HG03457 (cell line): ENCODE results near the gene PIK3R1.
"Not testable (repeated sequence)": the region's sequence is repeated elsewhere in the genome, so short reads cannot be mapped to it uniquely, and the experiment has no call there.

ENCODE experiments used
- ATAC-seq: cut with Tn5 transposase; IDR thresholded peaks from one replicate; pipeline ENCODE4 v1.9.1; 2021; ENCODE audit warnings: moderate number of reproducible peaks; ENCODE audit not compliant: unreplicated experiment

PIK3R1 gene

DNA sequence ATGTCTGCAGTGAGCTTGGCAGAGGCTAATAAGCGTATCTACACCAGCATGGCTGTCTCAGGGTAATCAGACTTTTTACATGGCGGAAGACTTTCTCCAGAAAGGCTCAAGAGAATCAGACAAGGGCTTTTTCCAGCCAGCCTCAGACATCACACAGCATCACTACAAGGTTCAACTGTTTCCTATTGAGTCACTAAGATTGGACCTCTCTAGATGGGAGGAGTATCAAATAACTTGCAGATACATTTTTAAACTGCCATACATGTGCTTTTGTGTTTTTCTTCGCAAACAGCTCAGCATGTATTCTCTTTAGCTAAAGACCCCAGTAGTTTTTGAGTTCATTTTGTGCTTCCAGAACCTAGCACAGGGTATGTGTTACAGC lies 22.9 kb upstream of the PIK3R1 start:
- ATAC-seq, result no peak

DNA sequence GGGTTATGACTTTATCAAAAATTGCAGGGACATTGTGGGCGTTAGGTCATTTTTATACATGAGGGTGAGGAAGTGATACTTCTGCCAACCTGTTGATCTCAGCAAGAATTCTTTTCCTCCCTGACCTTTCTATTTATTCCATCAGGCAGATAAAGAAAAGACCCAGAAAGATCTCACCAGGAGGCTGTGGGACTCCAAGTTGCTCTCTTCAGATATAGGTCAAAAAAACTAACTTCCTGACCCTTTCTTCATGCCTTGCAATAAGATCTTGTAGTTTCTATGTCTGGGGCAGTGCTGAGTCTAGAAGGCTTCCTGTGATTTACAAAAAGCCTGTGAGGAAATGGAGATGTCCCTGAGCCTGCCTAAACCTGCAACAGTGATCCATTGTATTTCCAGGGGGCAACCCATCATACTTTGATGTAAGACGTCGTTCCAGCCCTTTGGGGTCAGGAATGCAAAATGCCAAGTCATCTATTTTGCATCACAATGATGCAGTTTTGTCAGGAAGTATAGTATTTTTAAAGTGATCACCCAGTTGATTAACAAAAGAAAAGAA lies 22.0 kb upstream of the PIK3R1 start:
- ATAC-seq, result no peak

DNA sequence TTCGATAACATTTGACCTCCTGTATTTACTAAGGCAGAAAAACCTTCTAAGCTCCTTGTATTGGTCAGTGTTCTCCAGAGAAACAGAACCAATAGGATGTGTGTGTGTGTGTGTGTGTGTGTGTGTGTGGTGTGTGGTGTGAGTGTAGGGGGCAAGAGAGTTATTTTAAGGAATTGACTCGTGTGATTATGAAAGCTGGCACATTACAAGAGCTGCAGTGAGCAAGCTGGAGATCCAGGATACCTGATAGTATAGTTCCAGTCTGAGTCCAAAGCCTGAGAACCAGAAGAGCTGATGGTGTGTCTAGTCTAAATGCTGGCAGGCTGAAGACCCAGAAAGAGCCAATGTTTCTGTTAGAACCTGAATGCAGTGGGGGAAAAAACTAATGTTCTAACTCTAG lies 21.2 kb upstream of the PIK3R1 start:
- ATAC-seq, result no peak

DNA sequence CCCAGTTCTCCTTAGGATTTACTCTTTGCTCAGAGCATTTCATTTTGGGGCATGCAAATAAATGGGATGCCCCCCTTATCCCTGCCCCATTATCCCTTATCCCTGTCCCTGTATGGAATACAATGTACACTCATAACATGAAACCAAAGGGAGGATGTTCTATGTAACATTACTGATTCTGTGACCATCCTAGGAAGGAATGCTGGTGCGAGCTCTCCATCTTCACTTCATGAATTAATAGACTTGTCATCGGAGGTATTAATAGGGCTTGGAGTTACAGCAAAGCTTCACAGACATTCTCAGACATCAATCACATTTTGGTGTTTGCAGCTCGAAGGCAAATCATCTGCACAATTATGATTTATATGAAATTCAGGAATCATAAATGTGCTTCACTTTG lies 20.4 kb upstream of the PIK3R1 start:
- ATAC-seq, result no peak

DNA sequence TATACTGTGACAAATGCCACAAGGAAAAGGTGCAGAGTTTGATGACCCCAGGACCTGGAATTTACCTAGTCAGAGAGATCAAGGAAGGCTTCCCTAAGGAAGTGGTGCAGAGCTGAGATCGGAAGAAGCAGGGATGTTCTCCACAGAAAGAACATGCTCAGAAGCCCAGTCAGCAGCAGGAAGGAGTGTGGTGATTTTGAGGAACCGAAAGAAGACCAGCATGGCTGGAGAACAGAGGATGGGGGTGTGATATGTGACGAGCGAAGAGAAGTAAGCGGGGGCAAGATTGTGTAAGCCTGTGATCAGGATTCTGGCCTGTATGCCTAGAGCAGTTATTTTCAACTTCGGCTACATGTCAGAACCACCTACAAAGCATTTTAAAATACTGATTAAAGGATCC lies 18.7 kb upstream of the PIK3R1 start:
- ATAC-seq, result peak; percentile 97

DNA sequence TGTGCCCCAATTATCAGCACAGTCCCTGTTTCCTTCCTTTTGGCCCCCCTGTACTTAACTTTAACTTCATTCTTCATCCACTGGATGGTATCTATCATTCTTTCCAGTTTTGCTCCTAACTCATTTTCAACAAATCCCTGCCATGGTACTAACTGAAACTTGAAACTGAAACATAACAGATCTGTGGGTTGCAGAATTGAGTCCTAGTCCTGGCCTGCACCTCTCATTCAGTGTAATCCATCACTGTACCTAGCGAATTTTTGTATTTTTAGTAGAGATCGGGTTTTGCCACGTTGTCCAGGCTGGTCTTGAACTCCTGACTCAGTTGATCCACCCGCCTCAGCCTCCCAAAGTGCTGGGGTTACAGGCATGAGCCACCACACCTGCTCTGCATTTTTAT lies 15.3 kb upstream of the PIK3R1 start:
- no peak for ATAC-seq

DNA sequence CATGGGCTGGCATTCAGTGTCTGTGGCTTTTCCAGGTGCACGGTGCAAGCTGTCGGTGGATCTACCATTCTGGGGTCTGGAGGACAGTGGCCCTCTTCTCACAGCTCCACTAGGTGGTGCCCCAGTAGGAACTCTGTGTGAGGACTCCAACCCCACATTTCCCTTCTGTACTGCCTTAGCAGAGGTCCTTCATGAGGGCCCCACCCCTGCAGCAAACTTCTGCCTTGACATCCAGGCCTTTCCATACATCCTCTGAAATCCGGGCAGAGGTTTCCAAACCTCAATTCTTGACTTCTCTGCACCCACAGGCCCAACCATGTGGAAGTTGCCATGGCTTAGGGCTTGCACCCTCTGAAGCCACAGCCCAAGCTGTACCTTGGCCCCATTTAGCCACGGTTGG lies 4.9 kb upstream of the PIK3R1 start:
- ATAC-seq, result not testable (repeated sequence)

DNA sequence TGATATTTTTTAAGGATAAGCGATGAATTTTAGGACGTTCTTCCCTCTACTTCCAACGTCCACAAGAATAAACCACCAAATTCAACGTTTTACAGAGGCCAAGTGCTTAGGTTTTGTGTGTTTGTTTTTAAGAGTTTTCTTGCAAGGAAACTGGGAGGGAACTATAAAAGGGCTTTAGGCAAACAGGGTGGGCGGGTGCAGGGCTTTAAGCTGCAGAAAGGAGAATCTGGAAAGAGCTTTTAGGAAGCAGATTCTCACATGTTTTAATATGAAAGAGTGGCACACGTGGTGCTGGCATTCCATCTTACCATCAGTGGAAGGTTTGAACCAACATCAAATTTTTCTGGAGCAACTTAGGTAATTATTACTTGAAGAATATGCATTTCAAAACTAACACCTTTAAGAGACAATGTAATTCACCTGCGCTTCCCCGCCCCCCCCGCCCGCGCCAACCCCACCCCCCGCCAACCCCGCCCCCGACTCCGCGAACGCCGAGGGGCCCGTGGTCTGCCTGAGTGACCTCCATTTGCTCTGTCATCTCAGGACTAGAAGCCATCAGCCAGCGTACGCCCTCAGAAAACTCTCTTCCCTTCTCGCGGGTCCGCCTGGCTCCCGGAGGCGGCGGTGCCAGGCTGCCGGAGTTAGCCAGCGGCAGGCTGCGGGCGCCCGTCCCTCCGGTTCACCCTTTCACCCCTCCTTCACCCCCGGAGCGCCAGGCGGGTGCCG lies 911 bp upstream of the PIK3R1 start:
- no peak for ATAC-seq

DNA sequence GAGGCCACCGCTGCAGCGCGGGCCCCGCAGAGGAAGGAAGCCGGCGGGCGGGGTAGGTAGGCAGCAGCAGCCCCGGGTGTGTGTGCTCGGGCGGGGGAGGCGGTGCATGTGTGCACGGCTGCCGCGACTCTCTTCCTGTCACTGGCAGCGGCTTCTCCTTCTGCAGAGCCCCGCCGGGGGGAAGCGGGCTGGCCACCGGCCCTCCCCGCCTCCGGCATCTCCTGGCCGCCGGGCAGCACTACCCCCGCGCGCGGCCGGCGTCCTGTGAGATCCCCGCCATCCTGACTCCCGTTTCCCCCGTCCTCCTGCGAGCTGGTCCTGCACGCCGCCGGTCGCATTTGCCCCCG lies 315 bp downstream of the PIK3R1 start:
- peak; percentile 31 for ATAC-seq

DNA sequence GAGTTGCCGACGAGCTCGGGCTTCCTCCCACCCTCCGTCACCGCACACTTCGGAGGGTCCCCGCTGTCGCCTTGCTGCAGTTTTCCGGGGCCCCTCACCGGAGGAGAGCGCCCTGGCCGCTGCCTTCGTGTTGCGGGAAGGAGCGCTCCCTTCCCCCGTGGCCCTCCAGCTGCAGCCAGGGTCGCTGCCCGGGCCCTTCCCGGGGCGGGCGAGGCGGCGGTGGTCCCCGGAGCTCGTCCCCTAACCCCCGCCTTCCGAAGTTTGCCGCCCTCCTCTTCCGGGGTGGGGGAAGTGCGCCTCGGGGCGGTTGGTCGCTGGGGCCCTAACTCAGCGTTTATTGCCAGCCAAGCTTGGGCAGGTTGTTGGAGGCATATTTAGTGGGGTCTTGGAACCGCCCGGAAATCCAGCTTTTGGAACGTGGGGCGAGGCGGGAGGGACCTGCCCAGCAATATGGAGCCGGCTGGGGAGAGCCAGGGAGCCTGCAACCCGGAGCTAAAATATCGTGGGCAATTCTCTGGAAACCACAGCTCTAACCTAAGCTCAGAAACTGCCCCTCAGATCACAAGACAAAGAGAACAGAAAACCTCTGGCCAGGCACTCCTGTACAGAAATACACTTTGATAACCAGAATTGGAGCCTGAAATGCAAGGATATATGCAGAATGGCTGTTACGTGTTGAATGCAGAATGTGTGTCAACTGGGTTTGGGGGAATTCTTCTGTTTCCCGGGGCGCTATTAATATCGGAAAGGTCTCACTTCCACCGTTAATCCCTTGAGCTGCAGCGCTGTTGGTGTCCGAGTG lies 890 bp downstream of the PIK3R1 start:
- ATAC-seq, result peak; percentile 14

DNA sequence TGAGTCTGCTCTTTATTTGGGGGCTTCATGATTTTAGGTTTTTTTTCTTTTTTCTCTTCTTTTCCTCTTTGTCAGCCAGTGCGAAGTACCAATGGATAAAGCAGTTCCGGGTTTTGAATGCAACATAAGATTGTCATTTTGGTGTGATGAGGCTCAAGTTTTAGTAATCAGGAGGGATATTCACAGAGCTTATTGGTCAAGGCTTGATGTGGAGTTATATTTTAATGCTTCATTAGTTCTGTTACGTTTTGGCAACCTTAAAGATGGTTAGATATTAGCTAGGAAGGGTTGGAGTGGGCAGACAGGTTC lies 1.4 kb downstream of the PIK3R1 start:
- ATAC-seq, result no peak

DNA sequence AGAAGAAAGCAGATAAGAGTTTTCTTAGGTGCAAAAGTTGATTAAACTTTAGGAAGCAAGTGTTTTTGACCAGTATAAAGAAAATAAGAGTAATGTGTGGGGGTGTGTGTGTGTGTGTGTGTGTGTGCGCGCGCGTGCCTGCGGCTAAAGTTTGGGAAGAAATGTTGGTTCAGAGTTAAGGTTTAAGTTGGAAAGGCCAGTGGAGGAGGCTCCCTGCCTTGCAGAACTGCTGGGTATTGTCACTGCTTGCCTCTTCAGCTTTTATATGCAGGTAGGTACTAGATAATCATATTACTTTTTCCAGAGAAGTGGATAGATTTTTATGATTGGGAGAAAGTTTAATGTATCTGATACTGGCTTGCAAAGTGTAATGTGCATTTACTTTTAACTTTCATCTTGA lies 2.0 kb downstream of the PIK3R1 start:
- no peak for ATAC-seq

DNA sequence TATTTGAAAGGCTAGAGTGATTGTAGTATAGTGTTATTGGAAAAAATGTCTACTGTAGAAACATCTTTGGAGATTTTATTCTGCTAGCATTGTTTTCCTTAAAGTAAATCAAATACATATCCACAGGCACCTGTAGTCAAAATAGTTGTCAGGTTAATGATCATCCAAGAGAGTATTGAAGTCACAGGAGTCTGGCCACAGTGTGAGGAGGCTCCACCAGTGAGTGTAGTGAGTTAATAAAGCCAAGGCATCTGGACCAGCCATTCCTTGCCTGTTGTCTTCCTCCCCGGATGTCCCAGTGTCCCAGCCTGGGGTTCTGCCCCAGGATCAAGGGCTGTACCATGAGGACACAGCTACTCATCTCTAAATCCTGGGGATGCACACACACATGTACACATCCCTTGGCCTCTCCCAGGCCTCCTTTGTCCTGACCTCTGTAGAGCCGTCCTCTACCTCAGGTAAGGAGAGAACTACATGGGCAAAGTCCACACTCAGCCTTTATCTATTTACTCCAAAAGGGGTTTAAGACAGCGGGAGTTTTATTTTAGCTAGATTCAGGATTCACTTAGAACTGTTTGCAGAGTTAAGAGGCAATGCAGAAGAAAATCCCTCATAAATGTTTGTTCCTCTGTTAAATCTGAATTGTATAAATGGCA lies 3.7 kb downstream of the PIK3R1 start:
- no peak for ATAC-seq

DNA sequence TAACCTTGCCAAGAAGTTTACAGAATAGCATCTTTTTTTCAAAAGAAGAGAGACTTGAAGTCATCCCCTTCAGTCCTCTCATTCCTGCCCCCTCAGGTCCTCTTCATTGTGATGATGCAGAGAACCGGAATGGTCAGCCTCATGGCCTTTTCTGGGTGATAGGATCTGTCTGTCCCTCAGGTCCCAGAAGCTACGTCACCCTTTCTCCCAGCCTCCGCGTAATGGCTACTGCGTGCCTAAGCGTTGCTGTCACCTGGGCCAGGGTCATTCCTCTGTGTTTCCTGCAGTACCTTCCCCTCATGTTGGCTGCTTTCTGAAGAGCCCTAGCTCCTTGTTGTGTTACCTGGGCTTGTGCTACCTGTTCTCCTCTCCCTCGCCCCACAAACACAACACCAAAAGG lies 4.7 kb downstream of the PIK3R1 start:
- no peak for ATAC-seq

DNA sequence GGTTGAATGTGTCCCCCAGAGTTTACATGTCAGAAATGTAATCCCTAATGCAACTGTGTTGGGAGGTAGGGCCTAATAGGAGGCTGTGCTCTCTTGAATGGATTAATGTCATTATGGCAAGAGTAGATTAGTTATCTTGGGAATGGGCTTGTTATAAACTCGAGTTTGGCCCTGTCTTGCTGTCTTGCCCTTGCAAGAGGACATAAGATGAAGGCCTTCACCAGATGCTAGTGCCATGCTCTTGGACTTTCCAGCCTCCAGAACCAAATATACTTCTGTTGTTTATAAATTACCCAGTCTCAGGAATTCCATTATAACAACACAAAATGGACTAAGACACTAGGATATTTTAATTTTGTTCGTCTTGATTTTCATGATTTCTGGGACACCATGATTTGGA lies 5.4 kb downstream of the PIK3R1 start:
- ATAC-seq, result no peak

DNA sequence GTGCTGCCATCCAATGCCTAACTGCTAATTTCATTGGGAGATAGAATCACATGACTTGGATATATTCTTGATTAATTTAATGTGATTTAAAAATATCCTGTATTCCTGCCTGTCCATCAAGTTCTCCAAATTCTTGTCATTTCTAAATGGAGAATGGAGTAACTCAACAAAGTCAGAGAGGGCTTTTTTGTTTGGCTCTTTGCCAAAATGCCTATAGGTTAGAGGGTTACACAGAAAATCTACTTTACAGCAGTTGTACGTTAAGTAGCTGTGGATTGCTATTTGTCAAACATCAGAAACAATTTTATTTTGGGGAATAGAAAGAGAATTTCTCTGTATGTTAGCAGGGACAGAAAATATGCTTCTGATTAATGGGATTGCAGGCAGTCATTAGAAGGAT lies 5.9 kb downstream of the PIK3R1 start:
- ATAC-seq, result no peak

DNA sequence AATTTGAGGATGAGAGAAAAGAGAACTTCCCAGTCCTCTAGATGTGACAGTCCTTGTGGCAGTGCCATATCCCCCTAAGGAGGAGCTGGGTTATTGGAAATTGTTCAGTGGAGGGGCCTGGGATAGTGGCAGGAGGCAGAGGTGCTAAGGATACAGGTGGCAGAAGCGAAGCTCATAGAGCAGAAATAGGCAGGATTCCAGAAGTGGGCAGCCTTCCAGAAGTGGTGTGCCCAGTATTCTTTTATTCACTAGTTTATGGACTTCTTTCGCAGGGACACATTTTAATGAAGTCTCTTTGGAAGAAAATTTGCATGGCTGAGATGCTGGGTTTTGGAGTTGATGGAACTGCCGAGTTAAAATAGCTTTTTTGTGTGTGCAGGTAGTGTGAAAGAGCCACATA lies 6.8 kb downstream of the PIK3R1 start:
- ATAC-seq, result no peak

DNA sequence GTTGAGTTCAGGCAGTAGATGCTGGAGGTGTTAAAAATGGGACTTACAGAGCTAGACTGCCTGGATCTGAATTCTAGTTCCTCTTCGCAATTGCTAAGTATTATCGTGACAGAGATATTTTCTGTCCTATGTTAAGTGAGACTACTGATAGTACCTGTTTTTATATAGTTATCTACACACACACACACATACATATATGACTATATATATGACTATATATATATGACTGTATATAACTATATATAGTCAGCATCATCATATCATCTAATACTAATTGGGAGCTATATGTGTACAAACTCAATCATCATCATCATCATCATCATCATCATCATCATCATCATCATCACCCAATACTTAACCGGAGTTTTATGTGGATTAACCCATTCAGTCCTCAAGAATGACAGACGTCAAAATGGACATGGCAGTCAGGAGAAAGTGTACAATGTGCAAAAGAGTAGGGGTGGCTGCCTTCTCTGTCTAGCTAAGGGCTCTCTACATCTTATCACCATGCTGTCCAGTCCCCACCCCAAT lies 7.3 kb downstream of the PIK3R1 start:
- no peak for ATAC-seq

DNA sequence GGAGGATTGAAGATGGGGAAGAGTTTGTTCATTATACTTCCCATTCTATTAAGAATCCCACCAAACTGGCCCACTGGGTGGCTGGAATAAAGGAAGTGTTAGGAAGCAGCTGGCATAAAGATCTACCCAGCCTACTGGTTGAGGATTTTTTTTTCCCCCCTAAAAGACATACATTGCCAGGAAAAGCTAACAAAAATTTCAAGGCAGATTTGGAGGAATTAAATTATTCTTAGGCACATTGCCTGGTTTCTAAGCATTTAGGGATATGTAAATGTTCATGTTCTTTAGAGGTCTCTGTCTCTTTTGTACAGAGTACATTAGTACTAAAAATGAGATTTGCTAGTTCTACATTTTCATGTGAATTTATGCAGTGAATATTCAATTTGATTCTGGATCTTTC lies 8.3 kb downstream of the PIK3R1 start:
- no peak for ATAC-seq

DNA sequence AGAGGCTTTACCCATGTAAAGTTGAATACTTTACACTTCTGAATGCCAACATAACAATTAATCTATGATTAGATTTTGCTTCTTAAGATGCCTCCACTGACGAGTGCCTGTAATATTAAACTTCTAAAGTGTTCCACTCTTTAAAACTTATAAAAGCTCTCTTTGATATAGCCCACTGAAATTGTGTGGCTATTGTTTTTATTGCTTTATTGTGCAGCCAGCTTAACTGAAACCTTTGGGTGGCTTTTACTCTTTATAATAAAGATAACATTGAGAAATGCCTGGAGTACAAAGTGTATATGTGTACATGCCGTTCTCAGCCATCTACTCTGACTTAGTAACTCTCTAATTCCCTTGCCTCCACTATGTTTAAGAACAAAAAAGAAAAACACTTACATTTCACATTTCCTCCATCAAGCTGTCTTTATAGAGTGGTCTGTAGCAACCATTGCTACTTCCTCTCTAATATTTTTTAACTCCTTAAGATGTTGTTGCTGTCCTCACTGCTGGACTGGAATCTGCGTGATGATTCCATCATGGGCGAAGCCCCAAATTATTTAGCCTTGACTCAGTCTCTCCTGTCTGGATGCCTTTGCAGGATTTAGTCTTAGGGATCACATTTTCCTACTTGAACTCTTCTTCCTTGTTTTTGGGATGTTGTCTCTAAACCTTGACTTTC lies 9.1 kb downstream of the PIK3R1 start:
- ATAC-seq, result no peak

DNA sequence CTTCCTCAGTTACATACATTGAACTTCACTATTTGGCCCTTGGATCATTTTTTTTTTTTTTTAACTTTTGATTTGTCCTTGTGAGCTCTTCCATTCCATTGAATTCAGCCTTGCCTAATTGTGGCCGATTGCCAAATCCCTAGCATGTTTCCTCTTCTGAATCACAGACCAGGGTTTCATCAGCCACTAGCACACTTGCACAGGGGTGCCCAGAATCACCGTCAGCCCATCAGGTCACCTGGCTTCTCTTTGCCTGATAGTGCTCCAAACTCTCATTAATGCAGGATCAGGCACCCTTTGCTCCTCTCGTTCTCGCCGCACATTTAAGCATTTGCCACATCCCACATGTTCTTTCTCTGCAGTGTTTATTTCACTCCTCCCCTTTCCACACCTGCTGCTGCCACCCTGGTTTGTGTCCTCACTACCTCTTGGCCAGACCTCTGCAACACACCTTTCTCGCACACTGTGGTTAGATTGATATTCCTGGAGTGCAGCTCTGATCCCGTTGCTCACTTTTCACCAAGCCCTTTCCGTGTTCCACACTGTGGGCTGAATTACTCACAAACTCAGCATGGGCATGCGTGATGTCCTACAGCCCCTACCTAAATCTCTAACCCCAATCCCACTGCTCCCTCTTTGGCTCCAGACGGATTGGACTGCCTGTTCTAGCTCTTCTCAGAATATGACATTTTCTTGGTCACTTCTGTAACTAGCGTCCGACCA lies 9.8 kb downstream of the PIK3R1 start:
- ATAC-seq, result no peak
